GM19372 (cell line): Measurements from ENCODE around the gene TSC1.

Experiments used
- ATAC-seq: cut with Tn5 transposase; IDR thresholded peaks from one replicate; pipeline ENCODE4 v1.9.1; 2021; ENCODE audit warnings: mild to moderate bottlenecking, low read depth, moderate library complexity; ENCODE audit not compliant: unreplicated experiment

The TSC1 gene

GRCh38 chr9:132894862-132895835, 49.3 kb downstream of the TSC1 start:
- no peak for ATAC-seq

GRCh38 chr9:132894346-132894745, 50.1 kb downstream of the TSC1 start:
- ATAC-seq, result no peak

GRCh38 chr9:132892400-132892799, 52.0 kb downstream of the TSC1 start:
- no peak for ATAC-seq

- no peak for ATAC-seq
Measured at GRCh38 chr9:132888151-132888550, 56.3 kb downstream of the TSC1 start.

- ATAC-seq, result no peak
Measured at GRCh38 chr9:132887181-132888120, 57.0 kb downstream of the TSC1 start.

- no peak for ATAC-seq
Measured at GRCh38 chr9:132886334-132886725, 58.1 kb downstream of the TSC1 start.

GRCh38 chr9:132885720-132886333, 58.6 kb downstream of the TSC1 start:
- ATAC-seq, result no peak

- no peak for ATAC-seq
Measured at GRCh38 chr9:132883349-132884294, 60.8 kb downstream of the TSC1 start.

- no peak for ATAC-seq
Measured at GRCh38 chr9:132882616-132883015, 61.8 kb downstream of the TSC1 start.

GRCh38 chr9:132881826-132882225, 62.6 kb downstream of the TSC1 start:
- no peak for ATAC-seq

- ATAC-seq, result no peak
Measured at GRCh38 chr9:132880324-132880661, 64.1 kb downstream of the TSC1 start.

- ATAC-seq, result no peak
Measured at GRCh38 chr9:132879457-132880323, 64.7 kb downstream of the TSC1 start.

- no peak for ATAC-seq
Measured at GRCh38 chr9:132878695-132879456, 65.5 kb downstream of the TSC1 start, which contains the start of gene SPACA9. Gene SPACA9, plus strand, starts transcription at chr9:132878898. Its CDS starts 5,050 bp downstream, at chr9:132883948.

GRCh38 chr9:132877824-132878694, 66.4 kb downstream of the TSC1 start, which contains the start of gene AK8:
Gene AK8, minus strand, starts transcription at chr9:132878284. Its CDS starts 29 bp downstream, at chr9:132878255.
- peak; percentile 93 for ATAC-seq

- ATAC-seq, result no peak
Measured at GRCh38 chr9:132877458-132877823, 67.0 kb downstream of the TSC1 start.

GRCh38 chr9:132876849-132877248, 67.6 kb downstream of the TSC1 start:
- no peak for ATAC-seq

- no peak for ATAC-seq
Measured at GRCh38 chr9:132875159-132875558, 69.3 kb downstream of the TSC1 start.
